Ureter (tissue), 1 donor: ENCODE measurements around the gene HS3ST1. TPM values are rescaled to one million over a fixed set of nuclear protein-coding genes. Genes with fewer than 3 reads are reported as not detected.

Source experiments
- DNase-seq: peaks from one replicate; pipeline ENCODE4 v3.0.0-alpha.2; 2020; ENCODE audit warnings: low spot score
- total RNA-seq: library from RNA; stranded (reverse); gene quantifications from one replicate; pipeline ENCODE4 v1.2.4, GENCODE V29; 2023
- donor health status: DM: yes; HTN: yes; CAD: no.

The HS3ST1 gene
- total RNA-seq, 1 donor from 2014 or later, result 9.8 TPM

- DNase-seq, result no peak
Measured at GRCh38 chr4:11435557-11435956, 6.9 kb upstream of the HS3ST1 start.

DNA sequence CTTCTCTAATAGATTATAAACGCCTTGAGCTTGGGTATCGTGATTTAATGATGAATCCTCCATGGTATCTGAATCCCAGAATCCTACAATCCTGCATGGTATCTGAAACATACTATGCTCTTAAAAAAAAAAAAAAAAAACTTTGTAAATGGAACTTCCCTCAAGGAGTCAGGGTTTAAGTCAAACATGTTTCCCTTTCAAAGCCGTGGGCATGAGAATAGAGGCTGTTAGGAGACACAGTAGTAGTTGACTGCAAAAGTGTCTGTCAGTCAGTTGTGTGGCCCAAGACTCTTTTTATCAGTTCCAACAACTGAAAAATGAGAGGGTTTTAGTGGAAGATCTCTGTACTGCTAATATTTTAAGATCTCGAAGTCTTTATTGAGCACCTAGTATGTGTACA is 2.4 kb upstream of the HS3ST1 start:
- no peak for DNase-seq

GRCh38 chr4:11430536-11430935 is 1.8 kb upstream of the HS3ST1 start:
- DNase-seq, result no peak

DNA sequence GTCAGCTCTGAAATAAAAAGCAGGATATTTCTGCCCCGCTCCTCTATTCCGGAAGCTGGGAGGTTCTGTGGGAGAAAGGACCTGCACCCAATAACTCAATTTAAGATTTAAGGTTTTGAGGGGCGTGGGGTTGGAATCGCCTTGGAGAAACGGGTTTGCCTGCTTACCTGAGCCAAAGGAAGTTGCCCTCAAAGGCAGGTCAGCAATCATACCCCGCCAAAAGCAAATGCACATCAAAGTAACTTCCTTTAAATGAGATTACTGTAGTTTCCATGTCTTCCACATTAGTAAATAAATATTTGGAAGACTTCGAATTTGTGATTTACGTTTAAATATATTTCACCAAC is 978 bp upstream of the HS3ST1 start:
- DNase-seq, result peak; percentile 51

- peak; percentile 89 for DNase-seq
Measured at GRCh38 chr4:11428899-11429698, 405 bp upstream of the HS3ST1 start.

DNA sequence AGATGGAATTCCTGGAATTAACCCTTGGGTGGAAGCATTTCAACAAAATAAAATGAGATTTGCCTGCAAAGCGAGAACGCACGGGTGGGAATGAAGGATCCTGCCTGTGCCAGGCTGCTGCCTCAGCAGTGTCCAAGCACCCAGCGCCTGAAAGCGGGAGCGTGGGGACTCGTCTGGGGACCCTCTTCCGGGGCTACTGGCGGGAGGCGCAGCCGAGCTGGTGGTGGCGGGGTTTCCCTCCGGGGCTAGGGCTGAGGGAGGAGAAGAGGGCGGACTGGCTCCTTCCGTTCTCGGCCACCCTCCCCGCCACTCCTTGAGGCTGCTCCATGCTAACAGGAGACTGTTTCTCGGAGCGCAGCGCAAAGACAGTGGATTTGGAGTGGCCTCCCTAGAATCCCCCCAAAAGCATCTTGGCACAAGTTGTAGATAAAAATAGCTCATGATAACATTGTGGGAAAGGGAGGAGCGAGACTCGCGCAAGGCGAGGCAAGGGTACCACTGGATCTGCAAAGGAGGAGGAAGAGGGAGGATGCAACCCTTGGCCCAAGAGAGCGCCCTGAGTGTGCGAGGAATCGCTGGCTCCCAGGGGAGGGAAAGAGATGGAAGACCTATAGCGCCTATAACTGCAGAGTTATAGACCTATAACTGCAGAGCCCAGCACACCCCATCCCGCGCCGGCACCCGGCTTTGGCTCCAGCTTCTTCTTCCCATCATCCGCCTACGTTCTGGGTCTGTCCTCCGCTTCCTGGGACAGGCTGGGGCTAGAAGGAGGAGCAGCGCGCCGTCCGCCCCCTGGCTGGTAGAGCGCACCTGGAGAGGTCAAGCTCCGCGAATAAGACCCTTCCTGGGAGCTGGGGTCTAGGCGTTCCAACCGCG is 1.3 kb downstream of the HS3ST1 start:
- no peak for DNase-seq

GRCh38 chr4:11426731-11427120 is 2.0 kb downstream of the HS3ST1 start:
- no peak for DNase-seq

- no peak for DNase-seq
Measured at GRCh38 chr4:11426003-11426402, 2.7 kb downstream of the HS3ST1 start.

DNA sequence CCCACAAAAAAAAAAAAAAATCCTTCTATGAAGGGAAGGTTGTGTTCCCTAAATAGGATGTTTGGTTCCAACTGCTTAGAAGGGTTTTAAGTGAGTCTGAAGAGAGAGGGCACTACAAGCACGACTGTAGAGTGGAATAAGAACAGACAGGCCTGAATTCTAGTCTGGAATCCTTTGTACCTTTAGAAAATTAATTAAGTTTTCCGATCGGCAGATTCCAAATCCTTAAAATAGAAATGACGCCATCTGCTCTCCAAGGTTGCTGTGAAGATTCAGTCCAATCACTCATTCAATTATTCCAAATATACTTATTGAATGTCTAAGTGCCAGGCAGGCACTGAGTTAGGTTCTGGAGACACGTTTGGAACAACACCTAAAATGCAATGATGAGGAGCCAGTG is 3.8 kb downstream of the HS3ST1 start:
- no peak for DNase-seq

GRCh38 chr4:11424000-11424399 is 4.7 kb downstream of the HS3ST1 start:
- peak; percentile 62 for DNase-seq

GRCh38 chr4:11423465-11423864 is 5.2 kb downstream of the HS3ST1 start:
- DNase-seq, result no peak

DNA sequence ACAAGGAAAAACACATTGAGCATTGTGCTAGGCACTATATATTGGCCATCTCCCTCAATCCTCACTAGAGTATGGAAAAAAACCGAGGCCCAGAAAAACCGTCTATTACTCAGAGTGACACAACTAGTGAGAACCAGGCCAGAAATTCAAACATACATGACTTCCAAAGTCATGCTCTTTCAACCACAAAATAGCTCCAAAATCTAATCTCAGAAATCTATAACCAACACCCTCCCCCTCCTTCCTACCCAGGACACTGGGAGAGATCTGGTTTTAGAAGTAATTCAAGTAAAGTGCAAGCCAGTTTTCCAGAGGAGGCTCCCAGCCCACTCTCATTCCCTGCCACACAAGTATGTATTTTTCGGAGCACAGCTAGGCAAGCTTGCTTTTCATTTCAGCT is 7.6 kb downstream of the HS3ST1 start:
- no peak for DNase-seq

DNA sequence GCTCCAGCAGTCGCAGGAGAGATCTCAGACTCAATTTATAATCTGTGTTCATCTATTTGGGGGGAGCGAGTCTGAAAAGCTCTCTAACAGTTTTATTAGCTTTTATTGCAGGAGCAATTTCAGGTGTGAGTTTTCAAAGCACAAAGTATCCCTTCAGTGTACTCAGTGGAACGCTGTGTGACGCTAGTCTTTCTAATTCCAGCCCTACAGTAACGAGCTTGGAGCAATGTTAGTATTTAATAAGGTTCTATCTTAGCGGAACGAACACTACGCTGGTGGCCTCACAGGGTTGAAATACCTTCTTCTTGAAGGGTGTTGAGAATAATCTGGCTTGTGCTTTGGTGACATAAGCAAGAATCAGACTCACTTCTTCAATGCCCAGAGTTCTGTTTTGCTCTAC is 8.4 kb downstream of the HS3ST1 start:
- no peak for DNase-seq

DNA sequence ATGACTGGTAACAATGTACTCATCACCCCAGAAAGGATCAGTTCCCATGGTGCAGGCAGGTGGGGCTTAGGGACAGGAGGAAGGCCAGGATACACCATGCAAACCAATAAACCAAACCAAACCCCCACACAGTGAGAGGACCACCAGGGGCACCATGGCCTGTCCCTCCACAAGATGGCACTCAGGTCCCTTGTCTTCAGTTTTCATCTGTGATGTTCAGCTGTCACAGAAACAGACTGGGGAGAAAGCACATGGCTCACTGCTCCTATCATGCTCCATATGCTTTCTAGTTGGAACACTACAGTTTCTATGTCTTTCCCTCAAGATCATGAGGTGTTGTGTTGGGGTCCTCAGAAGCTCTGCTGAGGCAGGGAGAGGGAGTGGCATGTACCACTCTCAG is 10.1 kb downstream of the HS3ST1 start:
- no peak for DNase-seq

GRCh38 chr4:11416767-11417113 is 12.0 kb downstream of the HS3ST1 start:
- no peak for DNase-seq

DNA sequence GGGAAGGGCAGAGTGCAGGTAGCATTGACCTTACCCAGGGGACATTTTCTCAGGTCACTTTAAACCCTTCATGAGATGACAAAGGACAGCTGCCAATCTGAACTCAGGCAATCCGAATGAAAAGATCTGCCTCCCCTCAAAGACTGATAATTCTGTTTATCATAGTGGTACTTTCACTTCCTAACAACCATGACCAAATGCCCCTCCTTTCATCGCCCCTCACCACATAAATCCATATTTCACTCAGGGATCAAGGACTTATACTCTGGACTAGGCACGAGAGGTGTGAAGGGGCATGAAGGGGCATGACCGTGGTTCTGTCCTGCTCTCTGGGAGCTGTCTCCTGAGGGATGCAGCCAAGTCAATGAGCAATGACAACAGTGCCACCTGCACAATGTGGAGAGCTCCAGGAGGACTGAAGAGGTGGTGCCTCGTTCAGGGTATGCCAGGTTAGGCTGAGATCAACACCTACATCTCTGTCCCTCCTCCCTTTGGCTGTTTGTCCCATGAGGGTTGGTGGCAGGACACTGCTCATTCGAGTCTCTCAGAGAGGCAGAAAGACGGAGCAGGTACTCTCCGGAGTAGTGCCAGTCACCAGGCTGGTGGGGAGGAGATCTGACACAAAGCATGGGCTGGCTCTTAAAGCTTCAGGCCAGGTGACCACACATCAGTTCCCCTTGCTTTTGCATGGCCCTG is 12.5 kb downstream of the HS3ST1 start:
- no peak for DNase-seq

DNA sequence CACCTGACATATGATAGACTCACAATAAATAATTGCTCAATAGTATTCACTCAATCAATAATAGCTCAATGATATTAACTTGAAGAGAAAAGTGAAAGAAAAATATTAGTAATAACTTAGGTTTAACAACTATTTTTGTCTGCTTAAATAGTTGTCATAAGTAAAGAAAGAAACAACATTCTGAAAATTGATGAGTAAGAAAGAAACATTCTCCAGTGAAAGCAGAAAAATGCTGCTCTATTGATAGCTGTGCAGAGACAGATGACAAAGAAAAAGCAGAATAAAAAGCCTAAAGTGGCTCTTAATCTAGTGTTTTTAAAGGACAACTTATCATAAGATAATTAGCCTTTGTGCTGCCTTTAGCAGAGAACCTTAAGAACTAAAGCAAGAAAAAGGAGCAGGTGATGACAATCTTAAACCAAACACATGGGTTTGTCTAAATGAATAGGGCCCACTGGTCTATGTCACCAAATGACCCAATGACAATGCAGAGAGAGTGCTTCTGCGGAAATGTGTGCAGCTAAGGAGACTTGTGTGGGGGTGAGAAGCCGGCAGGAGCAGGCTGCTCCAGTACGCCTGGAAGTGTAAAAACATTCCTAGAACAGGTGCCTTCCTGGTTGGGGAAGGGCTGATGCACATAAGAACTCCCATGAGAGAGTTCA is 13.2 kb downstream of the HS3ST1 start:
- no peak for DNase-seq

GRCh38 chr4:11412211-11412610 is 16.5 kb downstream of the HS3ST1 start:
- DNase-seq, result no peak

DNA sequence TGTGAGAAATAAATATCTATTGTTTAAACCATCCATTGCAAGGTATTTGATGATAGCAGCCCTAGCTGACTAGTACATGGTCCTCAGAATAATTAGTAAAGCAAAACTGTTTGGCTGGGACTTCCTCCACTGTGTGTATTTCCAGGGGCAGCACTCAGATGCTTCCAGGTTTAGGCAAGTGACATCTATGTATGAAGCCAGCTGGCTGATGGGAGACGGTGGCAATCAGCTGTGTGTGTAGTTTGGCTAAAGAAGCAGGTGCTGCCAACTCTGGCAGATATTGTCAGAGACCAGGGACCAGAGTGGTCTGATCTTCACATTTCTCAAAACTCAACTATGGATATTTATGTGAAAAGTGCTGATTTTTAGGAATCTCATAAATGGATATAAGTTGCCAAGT is 19.1 kb downstream of the HS3ST1 start:
- no peak for DNase-seq

GRCh38 chr4:11408233-11408967 is 20.3 kb downstream of the HS3ST1 start:
- no peak for DNase-seq

DNA sequence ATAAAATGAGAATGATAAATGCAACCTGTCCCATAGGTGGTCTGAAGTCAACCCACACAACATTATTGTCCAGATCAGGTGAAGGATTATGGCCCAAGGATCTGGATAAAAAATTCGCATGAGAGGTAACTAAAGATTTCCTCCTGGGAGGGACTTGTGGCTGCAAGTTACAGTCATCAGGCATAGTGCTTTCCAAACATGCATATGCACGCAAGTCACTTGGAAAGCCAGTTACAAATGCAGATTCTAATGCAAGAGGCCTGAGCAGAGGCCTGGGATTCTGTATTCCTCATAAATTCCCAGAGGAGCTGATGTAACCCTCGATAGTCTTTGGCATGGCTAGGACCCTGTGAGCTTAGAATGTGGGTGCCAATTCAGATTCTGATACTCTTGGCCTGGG is 21.1 kb downstream of the HS3ST1 start:
- DNase-seq, result no peak
